Superior temporal gyrus (tissue), 1 donor: ENCODE data around the gene MSL3.

Experiments used
- DNase-seq: peaks from one replicate; pipeline ENCODE4 v3.0.0-alpha.2; 2016; ENCODE audit errors: extremely low spot score

MSL3 gene, protein sequence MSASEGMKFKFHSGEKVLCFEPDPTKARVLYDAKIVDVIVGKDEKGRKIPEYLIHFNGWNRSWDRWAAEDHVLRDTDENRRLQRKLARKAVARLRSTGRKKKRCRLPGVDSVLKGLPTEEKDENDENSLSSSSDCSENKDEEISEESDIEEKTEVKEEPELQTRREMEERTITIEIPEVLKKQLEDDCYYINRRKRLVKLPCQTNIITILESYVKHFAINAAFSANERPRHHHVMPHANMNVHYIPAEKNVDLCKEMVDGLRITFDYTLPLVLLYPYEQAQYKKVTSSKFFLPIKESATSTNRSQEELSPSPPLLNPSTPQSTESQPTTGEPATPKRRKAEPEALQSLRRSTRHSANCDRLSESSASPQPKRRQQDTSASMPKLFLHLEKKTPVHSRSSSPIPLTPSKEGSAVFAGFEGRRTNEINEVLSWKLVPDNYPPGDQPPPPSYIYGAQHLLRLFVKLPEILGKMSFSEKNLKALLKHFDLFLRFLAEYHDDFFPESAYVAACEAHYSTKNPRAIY

DNA sequence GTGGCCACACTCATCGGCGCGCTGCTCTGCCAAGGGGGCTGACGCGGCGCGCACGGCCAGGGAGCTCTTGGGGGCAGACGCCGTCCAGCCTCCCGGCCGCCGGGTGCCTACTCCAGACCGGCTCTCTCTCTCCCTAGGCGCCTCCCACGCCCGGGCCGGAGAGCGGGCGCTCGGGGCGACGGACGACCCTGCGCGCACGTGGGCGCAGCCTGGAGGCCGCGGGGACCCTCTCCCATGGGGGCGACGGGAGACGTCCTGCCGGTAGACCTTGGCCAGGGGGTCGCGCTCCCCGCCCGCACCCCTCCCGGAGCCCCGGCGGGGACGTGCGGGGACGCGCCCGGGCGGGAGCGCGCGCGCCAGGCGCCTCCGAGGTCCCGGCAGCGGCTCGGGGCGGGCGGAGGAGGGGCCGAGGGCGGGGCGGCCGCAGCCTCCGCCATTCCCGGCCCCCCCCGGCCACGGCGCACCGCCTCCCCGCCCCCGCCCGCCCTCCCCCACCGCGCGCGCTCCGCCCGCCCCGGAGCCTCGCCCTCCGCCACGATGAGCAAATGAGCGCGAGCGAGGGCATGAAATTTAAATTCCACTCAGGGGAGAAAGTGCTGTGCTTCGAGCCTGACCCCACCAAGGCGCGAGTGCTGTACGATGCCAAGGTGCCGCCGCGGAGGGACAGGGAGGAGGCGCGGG is at the start of gene MSL3:
Gene MSL3 (plus strand): TSS at position 519 of the 681 bp plus-strand sequence. CDS start 27 bp downstream, at position 546.
- DNase-seq, result peak; percentile 29

DNA sequence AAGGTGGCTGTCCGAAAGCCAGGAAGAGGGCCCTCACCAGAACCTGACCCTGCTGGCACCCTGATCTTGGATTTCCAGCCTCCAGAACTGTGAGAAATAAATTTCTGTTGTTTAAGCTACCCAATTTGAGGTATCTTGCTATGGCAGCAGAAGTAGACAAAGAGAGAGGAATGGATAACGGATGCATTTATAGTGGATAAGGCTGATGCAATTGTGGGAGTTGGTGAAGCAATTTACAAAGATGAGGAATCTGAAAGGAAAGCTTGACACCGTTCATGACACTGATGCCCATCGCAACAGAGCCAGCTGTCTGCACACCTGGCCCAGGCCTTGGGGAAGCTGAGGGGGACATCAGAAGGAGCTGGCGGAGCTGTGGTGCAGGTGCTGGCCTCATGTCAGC is 35.7 kb upstream of the MSL3 start:
- DNase-seq, result no peak

DNA sequence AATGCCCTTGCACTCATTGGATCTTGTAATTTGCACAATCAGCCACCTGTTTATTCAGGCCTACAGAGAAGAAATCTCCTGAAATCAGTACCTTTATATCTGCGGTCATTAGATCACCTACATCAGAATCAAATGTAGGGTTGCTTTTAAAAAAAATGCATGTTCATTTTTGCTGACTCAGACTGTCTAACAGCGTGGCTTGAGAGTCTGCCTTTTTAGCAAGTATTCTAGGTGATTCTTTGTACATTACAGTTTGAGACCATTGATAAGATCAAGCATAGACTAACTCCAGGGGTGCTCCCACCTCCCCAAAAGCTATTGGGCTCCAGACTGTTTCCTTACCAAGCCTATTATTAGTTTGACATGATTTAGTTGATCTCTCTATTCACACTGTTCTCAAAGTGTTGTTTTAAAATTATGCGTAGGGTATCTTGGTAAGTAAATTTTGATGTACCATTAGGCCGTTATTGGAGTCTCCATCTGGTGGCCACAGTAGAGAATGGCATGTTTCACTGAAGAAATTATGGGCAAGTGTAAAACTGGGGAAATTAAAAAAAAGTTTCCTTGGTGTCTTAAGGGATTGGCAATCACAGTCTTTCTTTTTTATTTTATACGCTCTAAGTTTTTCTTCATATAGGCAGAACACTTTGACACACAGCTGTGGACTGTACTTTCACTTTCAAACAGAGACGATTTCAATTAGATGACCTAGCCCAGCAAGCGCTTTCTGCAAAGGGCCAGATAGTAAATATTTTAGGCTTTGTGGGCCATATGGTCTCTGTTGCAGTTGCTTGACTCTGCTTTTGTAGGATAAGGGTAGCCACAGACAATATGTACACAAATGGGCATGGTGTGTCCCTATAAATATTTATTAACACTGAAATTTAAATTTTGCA is 33.7 kb upstream of the MSL3 start:
- peak; percentile 38 for DNase-seq

DNA sequence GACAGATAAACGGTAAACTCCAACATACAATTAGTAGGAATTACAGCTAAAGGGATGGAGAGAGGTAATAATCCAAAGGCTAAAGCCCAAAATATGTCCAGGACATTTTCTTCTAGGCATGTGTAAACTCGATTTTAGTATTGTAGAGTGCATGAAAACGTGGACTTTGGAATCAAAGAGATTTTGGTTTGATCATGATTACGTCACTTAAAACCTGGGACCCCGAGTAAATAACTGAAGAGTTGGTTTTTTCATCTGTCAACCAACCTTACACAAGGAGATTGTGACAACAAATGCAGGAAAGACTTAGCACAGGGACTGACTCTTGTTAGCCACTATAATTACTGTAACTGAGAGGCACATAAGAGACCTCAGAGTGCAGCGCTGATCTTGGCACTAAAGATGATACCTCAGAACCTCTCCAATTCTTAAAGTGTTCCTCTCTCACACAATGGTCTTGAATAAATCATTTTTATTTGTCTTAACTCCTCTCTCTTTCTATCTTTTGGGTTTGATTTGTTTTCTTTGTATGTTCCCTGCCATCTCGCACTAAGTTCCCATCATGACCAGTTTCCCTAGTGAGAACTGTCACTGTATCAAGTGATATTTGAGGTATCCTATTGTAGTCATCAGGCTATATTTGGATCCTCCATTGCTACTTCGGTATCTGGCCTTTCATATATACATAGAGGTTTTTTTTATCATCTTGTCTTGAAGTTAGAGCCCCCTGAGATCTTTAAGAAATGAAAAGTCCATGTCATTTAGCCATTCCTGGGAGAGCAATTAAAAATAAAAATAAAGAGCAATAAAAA is 32.2 kb upstream of the MSL3 start:
- DNase-seq, result no peak

DNA sequence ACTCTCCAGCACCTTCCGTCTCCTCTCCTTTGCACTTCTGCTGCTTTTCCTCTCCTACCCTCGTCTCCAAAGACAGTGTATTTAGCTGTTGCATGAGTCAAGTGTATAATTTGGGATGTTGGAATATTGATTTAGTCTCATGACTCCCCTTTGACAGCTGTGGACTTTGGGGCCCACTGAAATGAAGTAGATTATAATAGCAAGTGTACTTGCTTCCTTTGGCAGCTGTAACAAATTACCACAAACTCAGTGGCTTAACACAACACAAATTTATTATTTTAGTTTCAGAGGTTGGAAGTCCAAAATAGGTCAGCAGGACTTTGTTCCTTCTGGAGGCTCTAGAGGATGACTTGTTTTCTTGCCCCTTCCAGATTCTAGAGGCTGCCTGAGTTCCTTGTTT is 29.5 kb upstream of the MSL3 start:
- DNase-seq, result no peak

DNA sequence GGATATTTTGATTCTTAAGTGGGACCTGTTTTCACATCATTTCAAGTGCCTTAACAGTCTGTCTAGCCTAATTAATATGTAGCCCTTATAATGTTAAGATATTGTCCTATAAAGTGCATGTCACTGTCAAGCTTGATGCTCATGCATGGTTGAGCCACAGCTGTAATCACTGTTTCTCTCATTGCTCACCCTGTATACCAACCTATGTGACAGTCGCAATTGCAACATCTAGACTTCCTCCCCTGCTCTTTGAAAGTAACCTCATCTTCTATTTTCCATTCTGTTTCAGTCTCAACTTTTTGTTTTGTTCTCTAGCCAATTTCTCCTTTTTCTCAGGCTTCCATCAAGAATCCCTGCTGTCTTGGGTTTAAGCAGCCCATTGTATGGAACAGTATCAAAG is 24.4 kb upstream of the MSL3 start:
- DNase-seq, result no peak

DNA sequence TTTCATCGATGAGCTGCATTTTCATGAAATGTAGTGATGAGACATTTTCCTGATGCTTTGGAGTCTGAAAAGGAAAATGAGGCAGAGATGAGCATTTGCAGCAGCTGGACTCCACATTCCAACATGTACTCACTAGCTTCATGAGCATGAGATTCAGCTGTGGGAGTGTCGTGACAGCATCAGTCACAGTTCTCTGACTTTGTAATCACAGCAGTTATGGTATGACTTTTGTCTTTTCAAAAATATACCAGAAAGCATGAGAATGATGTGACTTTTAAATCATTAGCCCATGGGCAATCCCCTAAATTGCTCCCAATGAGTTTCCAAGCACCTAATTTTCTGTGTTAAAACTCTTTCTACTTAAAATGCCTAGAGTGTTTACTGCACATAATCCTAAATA is 18.3 kb upstream of the MSL3 start:
- DNase-seq, result no peak

DNA sequence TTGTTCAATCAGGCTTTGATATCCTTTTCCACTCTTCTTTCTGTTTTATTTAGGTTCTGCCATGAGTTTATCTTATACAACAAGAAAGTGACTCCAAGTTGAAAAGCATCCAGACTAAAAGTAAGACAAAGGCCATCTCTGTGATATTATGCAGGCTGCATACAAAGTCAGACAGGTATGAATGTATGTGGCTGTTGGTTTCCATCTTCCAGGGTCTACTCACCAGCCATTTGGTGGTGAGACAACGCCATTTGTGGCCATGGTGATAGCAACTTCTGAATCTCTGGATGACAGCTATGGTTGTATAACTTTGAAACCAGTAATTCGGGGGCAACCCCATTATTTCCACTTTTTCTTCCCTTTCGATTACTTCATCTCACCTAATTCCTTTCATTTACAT is 17.2 kb upstream of the MSL3 start:
- DNase-seq, result no peak

DNA sequence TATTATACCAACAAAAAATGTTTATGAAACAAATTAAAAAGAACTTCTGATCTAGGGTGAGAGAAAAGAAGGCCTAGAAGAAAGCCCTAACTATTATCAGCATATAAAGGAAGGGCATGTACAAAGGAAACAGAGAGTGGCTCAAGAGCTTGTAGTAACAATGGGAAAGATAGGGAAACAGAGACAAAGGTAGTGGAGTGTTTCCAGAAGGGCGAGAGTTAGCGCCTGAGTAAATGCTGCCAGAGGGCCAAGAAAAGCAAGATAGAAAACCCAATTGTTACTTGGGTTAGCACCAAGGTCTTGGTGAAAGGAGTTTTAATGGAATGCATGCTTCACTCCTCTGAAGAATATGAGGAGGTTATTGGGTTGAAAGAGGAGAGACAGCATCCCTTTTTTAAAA is 16.5 kb upstream of the MSL3 start:
- no peak for DNase-seq

DNA sequence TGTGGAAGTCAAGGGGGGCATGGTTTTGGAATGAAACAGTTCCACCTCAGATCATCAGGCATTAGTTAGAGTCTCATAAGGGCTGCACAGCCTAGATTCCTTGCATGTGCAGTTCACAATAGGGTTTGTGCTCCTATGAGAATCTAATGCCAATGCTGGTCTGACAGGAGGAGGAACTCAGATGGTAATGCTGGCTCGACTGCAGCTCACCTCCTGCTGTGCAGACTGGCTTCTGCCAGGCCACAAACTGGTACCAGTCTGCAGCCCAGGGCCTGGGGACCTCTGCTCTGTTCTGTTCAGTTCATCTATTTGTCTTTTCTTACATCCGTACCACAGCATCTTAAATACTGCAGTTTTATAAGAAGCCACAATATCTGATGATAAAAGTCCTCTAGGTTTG is 12.2 kb upstream of the MSL3 start:
- no peak for DNase-seq

DNA sequence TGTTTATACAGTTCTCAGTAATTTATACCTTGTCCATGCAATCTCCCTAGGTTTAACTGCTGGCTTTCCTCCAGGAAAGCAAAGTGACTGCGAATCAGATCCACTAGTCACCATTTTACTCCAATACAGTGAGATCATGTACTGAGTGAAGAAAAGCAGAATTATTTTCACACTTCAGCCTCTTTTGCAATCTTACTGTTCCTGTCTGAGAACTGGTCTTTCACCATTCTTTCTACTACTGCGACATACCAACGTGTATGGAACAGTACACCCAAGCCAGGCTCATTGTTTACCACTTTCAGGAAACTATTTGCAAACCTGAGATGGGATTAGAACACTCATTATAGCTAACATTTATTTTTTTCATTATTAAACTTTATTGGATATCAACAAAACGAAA is 8.0 kb upstream of the MSL3 start:
- no peak for DNase-seq

DNA sequence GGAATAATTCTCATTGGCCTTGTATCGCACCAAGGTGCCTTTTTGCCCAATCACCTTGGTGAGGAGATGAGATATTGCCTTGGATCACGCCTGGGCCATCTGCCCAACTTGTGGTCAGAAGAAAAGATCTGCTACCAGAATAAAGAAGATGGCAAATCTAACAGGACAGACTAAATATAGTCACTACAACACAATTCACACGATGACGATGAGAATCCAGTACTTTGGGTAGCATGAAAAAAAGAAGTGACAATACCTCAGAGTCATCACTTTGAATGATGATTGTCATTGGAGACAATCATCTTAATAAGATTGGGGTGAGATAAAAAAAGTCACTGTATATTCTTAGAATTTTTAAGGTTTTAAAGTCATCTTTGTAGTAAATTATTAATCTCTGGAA is 7.3 kb upstream of the MSL3 start:
- no peak for DNase-seq

DNA sequence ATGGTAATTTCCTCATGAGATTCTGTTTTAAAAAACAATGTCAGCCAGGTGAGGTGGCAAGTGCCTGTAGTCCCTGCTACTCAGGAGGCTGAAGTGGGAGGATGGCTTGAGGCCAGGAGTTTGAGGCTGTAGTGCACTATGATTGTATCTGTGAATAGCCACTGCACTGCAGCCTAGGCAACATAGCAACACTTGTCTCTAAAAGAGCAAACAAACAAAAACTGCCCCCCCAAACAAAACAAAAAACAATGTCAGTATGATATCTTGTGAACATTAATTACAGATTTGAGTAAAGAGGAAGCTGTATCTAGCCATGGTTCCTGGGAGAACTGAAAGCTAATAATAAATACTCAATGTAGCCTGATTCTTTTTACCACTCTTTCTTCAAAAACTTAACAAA is 6.8 kb upstream of the MSL3 start:
- DNase-seq, result no peak

DNA sequence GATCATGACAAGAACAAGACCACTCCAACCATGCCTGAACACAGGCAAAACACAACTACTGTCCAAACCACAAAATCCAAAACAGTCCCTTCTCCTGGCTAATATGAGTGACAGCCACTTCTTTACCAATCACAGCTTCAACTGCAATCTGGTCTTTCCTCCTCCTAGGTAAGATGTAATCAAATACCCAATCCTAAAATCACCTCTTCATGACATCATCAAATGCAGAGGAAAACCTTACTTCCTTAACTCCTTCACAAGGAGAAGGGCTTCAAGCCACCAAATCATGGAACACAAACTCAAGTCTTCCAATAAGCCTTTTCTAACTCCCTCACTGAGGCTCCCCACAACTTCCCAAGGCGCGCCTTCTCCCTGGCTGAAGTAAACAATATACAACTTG is 4.4 kb upstream of the MSL3 start:
- no peak for DNase-seq

DNA sequence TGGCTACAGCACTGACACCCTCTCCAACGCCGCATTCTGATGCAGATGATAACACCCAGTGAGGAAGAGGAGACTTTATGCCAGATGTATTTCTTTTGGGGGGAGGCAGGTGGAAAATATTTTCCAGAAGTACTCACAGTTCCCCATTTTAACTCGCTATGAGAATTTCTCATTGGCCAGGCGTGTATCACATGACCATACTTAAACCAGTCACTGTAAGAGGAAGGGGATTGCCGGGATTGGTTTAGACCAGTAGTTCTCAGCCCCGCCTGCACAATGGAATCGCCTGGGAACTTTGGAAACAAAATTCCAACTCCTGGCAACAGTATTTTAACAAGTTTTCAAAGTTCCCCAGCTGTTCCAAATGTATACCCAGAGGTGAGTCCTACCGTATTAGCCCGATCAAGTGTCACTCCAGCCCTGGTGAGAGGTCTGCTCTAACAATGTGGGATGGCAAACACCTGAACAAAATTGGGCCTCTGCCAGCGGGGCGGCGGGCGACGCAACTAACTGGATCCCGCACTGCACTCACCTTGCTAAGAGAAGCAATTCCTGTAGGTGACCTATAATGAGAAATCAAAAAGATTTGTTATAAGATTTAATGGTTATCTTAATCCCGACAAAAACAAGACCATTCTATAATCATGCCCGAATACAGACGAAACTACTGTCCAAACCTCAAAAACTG is 2.9 kb upstream of the MSL3 start:
- no peak for DNase-seq

DNA sequence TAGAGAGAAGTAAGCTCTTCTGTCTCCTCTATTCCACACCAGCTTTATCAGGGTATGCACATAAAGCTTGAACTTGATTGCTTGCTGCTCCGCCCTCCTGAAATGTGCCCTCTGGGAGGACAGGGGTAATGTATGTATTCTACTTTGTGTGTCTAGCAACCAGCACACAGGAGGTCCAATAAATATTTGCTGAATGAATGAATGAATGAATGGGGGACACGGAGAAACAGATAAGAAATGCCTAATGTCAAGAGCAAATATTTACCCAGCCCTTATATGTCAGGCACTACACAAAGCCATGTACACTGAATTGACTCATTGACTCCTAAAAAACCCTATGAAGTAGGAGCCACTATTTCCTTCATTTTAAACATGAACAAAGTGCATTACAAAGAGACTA is 2.3 kb upstream of the MSL3 start:
- DNase-seq, result no peak

DNA sequence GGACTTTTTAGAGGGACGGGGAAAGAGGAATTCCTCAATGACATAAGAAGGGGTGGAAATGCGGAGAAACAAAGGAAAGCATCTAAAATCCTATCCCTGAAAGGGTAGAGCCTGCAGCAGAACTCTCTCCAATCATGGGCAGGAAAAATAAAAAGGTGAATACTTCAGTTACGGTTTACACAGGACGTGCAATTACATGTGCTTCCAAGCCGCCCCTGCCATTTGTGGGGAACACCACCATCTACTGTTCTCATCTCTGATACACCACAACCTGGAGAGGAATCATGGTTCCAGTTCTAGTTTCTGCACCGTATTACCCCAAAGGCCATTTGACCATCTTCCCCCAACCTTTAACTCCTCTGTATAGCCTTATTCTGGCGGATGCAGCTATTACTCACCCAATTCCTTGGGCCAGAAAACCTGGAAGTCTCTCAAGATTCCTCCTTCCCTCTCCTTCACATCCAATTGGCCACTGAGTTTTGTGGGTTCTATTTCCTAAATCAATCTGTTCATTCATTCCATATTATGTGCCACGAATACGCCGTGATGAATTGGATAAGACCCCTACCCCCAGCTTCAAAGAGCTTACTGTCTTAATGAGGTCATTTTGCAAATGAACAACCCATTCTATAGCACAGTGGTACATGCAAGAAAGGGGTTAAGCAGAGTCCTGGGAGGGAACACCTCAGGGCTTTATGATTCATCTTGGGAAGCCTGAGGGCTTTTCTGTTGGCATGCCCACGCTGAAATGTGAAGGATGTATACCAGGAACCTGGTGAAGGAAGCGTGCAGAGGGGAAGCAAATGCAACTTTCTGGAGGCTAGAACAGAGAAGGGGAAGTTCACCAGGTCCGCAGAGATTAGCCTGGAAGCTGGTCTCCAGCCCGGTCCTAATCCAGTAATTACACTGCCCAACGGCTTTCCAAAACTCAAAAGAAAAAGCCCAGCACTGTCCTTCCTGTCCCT is 1.4 kb upstream of the MSL3 start:
- no peak for DNase-seq

DNA sequence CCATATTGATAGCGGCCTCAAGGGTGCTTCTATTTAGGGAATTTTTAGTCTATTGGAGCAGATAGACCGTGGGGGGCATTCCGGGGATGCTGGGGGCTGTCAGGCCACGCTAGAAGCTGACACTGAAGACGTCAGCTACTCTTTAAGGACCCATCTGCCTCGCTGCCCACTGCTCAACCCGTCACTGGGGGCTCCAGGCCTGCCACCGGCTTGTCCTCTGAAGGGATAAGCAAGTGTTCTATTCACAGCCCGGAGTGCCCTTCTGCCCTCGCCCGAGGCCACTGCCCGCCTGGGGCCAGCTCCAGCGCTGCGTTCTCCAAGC is 679 bp upstream of the MSL3 start:
- DNase-seq, result no peak

DNA sequence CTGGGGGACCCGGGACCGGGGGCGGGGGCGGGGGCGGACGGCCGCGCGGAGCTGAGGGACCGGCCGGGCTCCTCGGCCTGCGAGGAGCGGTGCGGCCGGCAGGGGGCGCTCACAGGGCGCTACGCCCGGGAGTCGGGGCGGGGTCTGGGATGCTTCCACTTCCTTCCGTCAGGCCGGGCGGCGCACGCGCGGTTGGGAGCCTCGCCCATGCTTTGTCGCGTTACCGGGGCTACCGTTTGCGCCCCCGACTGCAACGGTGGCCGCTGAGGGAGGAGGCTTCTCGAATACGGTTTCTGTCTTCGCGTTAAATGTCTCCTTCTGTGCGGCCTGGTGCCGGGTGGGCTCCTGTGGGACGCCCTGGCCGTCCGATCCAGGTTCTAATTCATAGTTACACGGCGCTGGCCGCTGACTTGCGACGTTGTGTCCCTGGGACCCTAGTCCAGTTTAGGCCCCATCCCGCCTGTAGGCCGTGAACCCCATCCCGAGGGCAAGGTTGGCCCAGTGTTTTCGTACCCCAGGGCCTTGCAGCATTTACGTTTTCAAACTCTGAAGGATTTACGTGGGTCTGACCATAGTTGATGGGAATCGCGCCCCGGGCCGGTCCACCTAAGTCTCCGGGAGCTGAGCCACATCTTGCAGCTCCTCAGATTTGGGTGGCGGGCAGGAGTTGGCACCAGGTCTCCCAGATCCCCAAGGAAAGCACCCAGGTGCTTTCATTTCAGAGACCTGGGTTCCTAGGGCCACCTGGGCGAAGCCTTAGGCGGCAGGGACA is 549 bp downstream of the MSL3 start:
- DNase-seq, result peak; percentile 81
